AG20443 (cell line): ENCODE data around the gene VGLL1.

Experiments
- DNase-seq: peaks from one replicate; pipeline ENCODE4 v3.0.0; 2012; ENCODE audit warnings: low spot score, mixed read lengths

VGLL1 gene, protein sequence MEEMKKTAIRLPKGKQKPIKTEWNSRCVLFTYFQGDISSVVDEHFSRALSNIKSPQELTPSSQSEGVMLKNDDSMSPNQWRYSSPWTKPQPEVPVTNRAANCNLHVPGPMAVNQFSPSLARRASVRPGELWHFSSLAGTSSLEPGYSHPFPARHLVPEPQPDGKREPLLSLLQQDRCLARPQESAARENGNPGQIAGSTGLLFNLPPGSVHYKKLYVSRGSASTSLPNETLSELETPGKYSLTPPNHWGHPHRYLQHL

DNA sequence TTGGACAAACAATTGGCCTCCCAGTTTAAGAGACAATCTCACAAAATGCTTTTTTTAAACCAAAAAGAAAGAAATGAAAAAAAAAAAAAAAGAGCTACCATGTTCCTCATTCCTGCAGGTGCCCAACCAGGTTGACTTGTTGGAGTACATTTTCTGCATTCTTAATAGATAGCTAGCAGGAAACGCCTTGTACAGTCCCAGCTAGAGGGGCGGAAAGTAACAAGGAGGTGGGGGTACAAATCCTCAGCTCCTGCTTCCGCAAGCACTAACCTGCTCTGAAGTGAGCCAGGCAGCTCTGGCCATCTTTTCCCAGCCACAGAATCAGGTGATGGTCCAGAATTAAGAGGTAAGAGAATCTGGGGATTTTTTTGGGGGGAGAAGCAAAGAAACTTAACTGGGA is at the start of gene VGLL1:
Gene VGLL1, plus strand, starts transcription at position 265 of the 400 bp plus-strand sequence. CDS start 3,806 bp downstream, outside the sequence.
- DNase-seq: no peak

DNA sequence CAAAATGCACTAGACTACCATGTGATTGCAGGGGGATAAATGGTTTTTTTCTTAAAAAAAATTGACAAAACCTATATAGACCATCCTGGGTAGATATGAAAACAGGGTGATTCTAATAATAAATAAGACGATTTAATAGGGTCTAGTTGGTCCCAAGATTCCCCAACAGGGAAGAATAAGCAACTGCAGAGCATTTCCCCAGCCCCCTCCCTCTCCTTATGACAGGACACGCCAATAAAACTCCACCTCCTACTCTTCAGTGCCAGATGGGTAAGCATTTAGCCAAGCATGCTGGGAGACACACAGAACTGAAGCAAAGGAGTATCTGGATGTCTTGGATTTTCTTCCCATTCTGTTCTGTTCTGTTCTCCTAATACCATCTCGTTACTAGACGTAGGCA is 44.4 kb upstream of the VGLL1 start, which contains the start of gene BRS3:
Gene BRS3, plus strand, starts transcription at position 301 of the 400 bp plus-strand sequence. CDS start 168 bp downstream, outside the sequence.
- no peak for DNase-seq

DNA sequence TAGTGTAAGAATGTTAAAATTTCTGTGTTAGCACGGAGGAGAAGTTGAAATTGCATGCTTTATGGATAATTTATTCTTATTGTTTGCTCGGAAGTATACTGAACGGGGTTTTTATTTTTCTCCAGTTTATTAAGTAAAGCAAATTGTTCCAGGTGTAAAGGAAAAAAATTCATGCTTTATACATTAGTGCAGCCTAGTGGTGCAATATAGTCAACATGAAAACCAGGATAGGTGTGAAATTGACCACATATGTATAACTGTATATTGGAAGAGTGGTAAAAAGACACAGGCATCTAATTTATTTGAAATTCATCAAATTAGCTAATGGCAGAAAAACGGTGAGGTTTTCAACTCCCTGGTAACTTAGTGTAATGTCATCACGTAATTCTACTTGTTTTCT is 43.3 kb upstream of the VGLL1 start:
- no peak for DNase-seq

DNA sequence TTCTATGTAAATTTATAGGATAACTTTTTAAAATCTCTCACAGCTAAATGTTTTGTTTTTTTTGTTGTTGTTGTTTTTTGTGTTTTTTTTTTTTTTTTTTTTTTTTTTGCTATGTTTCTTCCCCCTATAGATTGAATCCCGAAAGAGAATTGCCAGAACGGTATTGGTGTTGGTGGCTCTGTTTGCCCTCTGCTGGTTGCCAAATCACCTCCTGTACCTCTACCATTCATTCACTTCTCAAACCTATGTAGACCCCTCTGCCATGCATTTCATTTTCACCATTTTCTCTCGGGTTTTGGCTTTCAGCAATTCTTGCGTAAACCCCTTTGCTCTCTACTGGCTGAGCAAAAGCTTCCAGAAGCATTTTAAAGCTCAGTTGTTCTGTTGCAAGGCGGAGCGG is 40.2 kb upstream of the VGLL1 start:
- DNase-seq: no peak

DNA sequence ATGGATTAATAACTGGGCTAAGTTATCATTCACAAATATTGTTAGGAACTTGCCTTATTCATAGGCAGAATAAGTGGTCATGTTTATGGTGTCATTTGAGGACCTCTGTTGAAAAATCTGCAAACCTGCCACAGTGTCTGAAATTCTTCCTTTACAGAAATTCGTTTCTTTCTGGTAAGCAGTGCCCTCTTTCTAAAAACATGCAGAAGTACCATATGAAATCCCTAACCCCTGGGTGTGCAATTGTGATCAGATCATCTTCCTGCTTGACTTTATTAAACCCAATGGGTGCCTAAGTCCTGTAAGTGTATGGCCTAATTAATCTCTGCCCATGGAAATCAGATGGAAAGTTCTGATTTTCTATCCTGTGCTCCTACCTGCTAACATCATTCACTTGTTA is 39.0 kb upstream of the VGLL1 start:
- no peak for DNase-seq

DNA sequence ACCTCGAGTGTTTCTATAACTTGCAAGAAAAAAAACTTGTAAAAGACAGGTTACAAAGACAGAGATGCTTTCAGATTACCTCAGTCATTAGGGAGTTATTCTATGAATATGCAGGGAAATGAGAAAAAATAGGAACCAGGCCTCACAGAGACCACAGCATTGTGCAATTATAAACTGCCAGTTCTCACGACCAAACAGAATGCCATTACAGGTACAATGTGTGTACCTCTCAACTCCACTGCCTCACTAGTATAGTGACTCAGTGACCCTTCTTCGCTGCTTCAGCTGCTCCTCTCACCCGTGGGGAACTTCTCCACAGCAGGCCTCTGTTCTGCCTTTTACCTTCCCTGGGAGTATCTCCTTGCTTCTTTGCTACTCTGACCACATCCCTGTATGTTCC is 37.0 kb upstream of the VGLL1 start:
- DNase-seq: no peak

DNA sequence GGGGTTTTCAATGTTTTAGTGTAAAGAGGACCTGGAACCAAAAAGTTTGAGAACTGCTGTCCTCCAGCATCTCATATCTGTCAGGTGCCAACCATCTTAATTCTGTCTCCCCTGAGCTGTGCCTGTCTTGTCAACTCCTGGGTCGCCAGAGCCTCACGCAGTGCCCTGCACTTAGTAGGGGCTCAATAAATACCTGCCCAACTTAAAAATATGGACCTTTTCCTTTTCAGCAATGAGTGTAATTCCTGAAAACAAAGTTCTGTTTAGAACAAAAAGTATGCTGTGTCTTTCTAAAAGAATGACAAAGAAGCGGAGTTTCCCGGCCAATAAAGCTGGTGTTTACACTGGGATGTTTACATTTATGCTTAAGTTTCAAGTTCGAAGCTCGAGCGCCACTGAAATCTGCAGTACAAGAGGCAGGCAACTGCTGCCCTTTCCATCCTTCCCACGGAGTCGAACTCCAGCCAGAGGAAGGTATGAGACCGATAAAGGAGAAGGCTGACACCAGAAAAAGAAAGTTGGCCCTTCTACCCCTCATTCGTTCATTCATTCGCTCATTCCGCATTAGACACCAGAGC is 35.7 kb upstream of the VGLL1 start:
- no peak for DNase-seq

DNA sequence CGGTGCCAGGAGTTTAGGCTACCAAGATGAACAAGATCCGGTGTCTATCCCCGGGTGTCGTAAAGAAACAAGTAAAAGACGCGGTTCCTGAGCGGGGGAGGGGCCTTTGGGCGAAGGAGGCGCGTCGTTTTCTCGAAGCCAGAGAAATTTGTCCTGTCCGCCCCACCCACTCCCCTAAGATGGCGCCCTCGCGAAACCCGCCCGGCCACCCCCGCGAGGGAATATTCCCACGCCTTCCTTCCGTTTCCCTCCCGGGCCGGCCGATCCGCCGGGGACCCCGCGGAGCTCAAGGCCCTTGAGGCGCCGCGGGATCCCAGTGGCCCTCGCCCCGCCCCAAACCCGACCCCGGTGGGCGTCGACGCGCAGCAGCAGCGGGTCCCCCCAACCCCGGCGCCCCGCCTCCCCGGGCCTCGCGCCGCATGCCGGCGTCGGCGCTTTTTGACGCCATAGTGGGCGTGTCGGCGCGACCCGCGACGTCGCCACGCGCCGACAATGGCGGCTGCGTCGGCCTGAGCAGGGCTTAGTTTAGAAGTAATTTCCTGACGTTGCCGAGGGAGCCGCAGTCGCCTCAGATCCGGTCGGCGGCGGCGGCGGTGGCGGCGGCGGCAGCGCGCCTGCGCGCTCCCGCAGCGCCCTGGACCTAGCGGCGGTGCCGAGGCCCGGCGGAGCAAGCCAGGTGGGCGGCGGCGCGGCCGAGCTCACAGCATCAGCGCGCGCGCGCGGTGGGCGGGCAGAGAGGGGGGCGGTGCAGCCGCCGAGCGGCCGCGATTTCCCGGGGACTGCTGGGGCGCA is 35.1 kb upstream of the VGLL1 start:
- peak; percentile 87 for DNase-seq

DNA sequence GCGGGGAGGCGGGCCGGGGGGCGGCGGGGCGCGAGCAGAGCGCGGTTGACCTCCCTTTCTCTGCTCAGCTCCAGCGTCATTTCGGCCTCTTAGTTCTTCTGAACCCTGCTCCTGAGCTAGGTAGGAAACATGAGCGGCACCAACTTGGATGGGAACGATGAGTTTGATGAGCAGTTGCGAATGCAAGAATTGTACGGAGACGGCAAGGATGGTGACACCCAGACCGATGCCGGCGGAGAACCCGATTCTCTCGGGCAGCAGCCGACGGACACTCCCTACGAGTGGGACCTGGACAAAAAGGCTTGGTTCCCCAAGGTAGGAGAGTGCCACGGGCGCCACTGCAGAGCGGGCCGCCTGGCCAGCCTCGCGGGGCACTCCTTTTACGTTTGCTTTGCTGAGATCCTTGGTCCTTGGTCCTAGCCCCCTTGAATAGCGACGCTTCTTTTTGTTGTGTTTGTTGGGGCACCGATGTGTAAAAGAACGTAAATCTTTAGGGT is 34.4 kb upstream of the VGLL1 start, which contains the start of gene HTATSF1:
Gene HTATSF1, plus strand, starts transcription at position 37 of the 497 bp plus-strand sequence. Its CDS starts 93 bp downstream, at position 130.
- DNase-seq: peak; percentile 10

DNA sequence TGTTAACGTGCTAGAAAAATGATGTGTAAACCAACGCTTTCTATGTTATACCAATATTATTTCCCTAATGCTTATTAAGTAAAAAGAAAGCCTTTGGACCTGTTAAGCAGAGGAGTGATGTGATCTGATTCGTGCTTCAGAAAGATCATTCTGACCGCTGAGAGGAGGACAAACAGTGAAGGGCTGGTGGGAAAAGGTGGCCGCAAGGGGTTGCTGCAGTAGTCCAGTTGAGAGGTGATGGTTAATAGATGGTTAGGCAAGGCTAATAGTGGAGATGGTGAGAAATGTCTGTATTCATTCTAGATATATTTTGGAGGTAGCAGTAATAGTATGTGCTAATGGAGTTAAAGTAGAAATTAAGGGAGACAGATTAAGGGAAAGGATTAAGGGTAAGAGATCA is 12.9 kb upstream of the VGLL1 start:
- DNase-seq: no peak

DNA sequence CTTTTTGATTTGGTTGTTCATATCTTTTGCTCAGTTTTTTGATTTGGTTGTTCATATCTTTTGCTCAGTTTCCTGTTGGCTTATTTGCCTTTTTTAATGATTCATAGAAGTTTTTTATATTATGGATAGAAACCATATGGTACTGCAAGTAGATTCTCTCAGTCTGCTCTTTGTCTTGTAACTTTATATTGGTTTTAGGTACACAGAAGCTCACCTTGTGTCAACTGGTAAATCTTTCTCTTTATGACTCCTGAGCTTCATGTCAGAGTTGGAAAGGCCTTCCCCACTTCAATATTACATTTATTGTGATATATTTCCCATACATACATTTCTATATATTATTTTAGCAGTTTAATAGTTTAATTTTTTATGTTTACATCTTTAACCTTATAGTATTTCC is 8.2 kb upstream of the VGLL1 start:
- DNase-seq: no peak

DNA sequence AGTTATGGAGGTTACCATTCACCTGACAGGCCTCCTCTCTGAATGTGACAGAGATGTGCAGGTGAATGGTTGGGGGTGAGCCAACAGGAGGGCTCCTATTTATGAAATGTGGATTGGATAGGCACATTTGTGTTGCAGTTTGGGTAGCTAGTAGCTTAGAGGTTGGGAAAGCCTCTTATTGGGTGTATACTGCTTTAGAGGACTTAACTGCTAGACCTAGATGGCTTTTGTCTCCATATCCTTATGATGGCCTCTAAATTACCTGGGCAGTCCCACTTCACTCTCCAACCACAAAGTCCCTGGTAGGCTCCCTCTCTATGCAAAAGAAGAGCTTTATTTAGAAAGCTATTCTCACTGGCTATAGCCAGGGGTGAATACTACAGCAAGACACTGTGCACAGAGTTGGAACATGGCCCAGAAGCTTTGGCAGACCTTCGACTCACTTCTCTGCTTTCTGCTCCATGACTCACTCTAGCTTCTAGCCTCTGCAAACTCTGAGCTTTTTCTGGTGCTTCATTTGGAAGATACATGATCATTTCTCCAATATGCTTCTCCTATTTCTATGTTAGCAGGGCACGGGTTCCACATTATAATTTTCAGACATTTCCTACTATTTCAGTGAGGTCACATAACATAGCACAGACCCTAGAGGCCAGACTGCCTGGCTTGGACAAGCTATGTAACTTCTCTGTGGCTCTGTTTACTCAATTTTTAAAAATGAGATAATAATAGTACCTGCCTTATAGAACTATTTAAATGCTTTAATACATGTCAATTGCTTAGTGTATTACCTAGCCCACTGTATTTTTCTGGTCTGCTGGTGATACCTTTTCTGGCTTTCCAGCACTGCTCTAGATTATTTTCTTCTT is 6.0 kb upstream of the VGLL1 start:
- DNase-seq: peak; percentile 70

DNA sequence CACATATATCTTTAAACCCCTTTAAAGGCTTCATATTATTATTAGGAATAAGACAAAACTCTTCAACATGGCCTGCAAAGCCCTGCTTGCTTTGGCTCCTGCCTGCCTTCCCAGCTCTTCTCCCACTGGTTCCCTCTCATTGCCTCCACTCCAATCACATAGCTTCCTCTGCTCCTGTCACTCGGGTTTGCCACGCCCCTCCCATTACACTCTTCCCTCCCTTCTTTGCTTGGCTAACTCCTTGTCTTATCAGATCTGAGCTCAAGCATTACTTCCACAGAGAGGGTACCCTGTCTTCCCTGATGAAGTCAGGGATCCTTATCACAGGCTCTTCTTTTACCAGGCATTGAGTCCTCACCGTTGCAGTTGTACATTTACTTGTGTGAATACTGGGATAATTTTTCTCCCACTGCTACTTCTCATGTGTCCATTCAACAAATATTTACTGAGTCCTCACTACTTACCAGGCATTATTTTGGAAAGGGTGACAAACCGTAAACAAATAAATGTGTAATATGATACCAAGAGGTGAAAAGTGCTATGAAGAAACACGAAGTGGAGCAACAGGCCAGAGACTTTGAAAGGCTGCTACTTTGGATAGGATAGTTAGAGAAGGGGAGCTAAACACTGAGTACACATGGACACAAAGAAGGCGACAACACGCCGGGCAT is 3.2 kb upstream of the VGLL1 start:
- DNase-seq: no peak

DNA sequence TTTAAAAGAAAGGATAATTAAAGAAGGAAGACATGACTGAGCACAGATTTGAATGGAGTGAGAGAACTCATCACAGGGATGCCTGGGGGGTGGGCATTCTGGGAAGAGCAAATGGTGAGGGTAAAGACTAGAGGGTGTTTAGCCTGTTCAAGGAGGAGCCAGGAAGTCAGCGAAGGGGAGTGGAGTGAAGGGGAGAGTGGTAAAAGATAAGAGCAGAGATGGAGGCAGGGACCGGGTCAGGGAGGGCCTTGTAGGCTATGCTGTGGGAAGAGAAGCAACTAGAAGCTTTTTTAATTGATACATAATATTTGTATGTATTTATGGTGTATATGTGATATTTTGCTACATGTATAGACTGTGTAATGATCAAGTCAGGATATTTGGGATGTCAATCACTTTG is 2.2 kb upstream of the VGLL1 start:
- no peak for DNase-seq

DNA sequence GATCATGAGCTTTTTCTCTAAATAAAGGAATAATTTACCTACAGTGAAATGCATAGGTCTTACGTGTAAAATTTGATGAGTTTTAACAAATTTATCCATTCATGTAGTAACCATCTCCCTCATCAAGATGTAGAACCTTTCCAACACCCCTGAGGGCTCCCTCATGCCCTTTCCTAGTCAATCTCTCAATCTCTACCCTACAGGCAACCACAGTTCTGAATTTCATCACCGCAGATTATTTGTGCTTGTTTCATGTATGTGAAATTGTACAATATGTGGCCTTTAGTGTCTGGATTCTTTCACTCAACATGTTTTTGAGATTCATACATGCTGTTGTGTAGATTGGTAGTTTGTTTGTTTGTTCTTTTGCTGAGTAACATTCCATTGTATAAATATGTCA is 2.1 kb downstream of the VGLL1 start:
- DNase-seq: no peak

DNA sequence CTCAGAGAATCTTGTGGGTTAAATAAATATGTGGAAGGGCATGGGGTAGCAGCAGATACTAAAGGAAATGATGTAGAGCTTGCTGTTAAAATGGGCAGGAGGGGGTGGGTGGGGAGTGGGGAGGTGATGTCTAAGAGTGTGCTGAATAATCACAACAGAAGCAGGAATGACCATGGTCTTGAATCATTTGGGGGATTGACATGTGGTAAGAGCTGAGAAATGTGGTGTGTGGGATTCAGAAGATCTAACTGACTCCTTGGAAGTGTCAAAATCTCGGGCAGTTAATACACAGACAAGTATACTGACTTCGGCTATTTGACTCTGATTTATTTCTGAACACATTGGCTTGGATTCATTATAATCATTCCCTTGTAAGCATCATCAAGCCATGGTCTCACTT is 6.8 kb downstream of the VGLL1 start:
- no peak for DNase-seq

DNA sequence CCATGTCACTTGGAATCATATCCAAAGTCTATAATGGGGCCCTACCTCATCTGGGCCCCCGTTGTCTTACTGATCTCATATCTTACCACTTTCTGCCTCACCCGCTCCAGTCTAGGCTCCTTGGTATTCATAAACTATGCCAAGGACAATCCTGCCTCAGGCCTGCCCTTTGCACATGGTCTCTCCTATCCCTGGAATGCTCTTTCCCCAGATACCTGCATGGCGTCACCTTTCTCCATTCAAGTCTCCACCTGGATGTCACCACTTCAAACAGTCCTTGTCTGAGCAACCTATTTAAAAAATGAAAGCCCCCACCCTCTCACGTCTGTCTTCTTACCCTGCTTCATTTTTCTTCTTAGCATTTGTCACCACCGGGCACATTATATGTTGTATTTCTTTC is 8.2 kb downstream of the VGLL1 start:
- DNase-seq: no peak

DNA sequence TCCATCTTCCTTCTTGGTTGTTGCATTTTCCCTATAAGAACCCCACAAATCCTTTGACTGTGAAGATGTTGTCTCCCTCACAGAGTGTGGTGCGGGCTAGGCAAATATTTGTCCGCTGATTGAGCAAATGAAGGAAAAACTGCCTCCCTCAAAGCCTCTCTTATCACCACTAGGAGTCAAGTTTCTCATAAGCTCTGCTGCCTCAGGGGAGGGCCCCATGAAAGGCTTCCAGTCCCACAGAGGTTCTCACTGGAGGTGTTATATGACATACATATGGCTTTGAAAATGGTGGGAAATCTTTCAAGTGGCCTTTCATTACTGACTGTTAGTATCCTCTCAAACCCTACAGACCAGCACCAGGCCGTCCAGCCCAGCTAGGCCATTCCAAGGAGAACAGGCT is 9.3 kb downstream of the VGLL1 start:
- DNase-seq: no peak

DNA sequence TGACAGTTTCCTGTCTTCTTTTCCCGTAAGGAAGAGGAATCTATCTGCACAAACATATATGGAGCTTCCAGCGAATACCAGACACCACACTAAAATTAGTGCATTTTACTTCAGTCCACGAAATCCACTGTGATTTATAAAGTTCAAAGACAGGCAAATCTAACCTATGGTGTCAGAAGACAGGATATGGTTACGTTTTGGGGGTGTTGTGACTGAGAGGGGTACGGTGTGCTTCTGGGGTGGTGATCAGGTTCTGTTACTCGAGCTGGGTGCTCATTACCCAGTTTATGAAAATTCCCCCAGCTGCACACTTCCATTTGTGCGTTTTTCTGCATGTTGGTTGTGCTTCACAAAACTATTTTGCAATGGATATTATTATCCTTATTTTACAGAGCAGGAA is 10.3 kb downstream of the VGLL1 start:
- DNase-seq: no peak

DNA sequence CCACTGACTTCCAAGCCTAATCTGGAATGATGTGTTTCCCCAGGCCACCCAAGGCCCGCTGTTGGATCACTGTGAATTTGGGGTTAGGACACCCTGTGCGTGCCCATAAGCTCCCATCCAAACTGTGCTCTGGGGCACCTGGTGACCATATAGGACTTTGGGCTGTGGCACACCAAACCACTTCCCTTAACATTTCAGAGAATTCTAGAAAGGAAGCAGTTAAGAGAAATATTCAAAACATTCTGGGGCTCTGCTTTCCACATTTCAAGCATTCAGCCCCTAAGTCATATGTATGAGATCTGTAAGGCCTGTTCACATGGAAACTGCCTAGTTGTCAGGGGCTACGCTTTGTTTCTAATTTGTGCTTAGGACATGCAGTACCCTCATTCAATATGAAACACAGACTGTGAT is 14.4 kb downstream of the VGLL1 start:
- no peak for DNase-seq

DNA sequence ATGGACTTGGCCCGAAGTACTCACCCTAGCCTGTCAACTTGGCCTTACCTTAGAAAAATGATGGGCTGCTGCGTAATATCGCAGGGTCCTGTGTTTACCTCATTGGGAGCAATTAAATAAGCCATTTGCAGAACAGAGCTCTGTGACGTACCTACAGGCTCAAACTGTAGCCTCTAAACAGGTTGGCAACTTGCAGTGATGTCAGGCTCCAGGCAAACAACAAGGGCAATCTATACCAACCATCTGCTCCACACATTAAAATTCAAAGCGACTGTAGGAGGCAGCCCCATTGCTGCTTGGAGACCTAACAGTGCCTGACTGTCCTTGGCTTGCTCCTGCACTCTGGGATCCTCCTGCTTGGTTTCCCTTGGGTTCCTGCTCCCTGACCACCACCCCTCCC is 17.2 kb downstream of the VGLL1 start:
- DNase-seq: no peak
